Measurements from ENCODE around the gene TMEM184C.

TMEM184C gene

GRCh38 chr4:147599206-147599605, 18.0 kb upstream of the TMEM184C start:
- H3K27me3 ChIP-seq: peaks cover 6% of the 10 kb centered on the region
- TF ChIP-seq CTCF (IDR thresholded peaks at IDR 0.05): no peak
- no peaks in the 10 kb centered on the region for H3K4me1 ChIP-seq (ENCODE audit: control insufficient read depth in 1 of 2, insufficient read depth in 1 of 2, low read depth in 1 of 2, low read length in 1 of 2)
- no peak overlapping the region for H3K4me3 ChIP-seq (ENCODE audit: low read depth in 1 of 2, low read length in 1 of 2)
- H3K9me3 ChIP-seq: no peaks in the 10 kb centered on the region
- H3K27ac ChIP-seq: no peak overlapping the region
- no peaks in the 10 kb centered on the region for H3K36me3 ChIP-seq

DNA sequence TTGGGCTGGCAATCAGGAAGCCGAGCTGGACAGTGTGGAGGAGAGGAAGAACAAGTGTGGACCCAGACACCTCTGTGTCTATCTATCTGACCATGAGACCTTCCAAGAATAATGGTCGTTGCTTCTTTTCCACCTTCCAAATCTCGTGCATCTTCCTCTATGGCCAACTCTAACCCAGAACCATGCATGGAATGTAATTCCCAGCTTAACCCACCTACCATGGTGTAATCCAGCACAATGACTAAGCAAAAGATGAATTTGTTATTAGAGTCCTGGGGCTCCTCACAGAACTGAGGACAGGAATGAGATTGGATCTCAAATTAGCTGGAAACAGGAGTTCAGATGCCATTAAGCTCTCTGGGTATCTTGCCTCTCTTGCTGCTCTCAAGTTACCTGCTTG, 17.4 kb upstream of the TMEM184C start:
- TF ChIP-seq CTCF (IDR thresholded peaks at IDR 0.05): no peak
- Histone ChIP-seq H3K36me3 (no peaks in the 10 kb centered on the region), H3K27ac (no peak overlapping the region), H3K4me1 (ENCODE audit: control insufficient read depth in 1 of 2, insufficient read depth in 1 of 2, low read depth in 1 of 2, low read length in 1 of 2) (no peaks in the 10 kb centered on the region), H3K9me3 (no peaks in the 10 kb centered on the region), H3K27me3 (peaks cover under 1% of the 10 kb centered on the region), H3K4me3 (ENCODE audit: low read depth in 1 of 2, low read length in 1 of 2) (no peak overlapping the region)

DNA sequence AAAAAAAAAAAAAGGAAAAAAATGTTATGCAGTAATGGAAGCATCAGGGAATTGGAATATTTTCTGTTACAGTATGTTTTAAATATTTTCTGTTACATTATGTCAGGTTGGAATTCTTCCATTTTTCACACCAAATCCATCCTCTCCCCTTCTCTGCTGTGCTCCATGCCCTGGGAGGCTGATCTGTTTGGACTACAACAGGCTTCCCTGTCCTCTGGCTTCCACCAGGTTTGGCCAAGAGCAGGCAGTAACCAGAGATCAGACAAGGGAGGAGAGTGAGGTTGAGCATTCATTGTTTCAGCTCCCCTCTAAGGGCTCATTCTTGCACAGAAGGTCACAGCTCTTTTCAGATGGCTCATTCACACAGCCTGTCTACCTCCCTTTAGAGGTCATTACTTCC, 11.7 kb upstream of the TMEM184C start:
- no peak for TF ChIP-seq CTCF (IDR thresholded peaks at IDR 0.05)
- Histone ChIP-seq H3K4me1 (ENCODE audit: control insufficient read depth in 1 of 2, insufficient read depth in 1 of 2, low read depth in 1 of 2, low read length in 1 of 2) (no peaks in the 10 kb centered on the region), H3K27me3 (peaks cover 5% of the 10 kb centered on the region), H3K9me3 (no peaks in the 10 kb centered on the region), H3K27ac (no peak overlapping the region), H3K36me3 (no peaks in the 10 kb centered on the region), H3K4me3 (ENCODE audit: low read depth in 1 of 2, low read length in 1 of 2) (no peak overlapping the region)

GRCh38 chr4:147607471-147607870, 9.7 kb upstream of the TMEM184C start:
- no peaks in the 10 kb centered on the region for H3K9me3 ChIP-seq

GRCh38 chr4:147610686-147611085, 6.5 kb upstream of the TMEM184C start:
- Histone ChIP-seq H3K36me3 (no peaks in the 10 kb centered on the region), H3K27me3 (peaks cover 56% of the 10 kb centered on the region), H3K27ac (no peak overlapping the region), H3K4me3 (ENCODE audit: low read depth in 1 of 2, low read length in 1 of 2) (no peak overlapping the region), H3K9me3 (no peaks in the 10 kb centered on the region), H3K4me1 (ENCODE audit: control insufficient read depth in 1 of 2, insufficient read depth in 1 of 2, low read depth in 1 of 2, low read length in 1 of 2) (no peaks in the 10 kb centered on the region)
- no peak for TF ChIP-seq CTCF (IDR thresholded peaks at IDR 0.05)

More at GRCh38 chr4:147607471-147607870, 9.7 kb upstream of the TMEM184C start:
- no peak for TF ChIP-seq CTCF (IDR thresholded peaks at IDR 0.05)
- Histone ChIP-seq H3K27me3 (peaks cover 24% of the 10 kb centered on the region), H3K27ac (no peak overlapping the region), H3K4me1 (ENCODE audit: control insufficient read depth in 1 of 2, insufficient read depth in 1 of 2, low read depth in 1 of 2, low read length in 1 of 2) (no peaks in the 10 kb centered on the region), H3K4me3 (ENCODE audit: low read depth in 1 of 2, low read length in 1 of 2) (no peak overlapping the region), H3K36me3 (no peaks in the 10 kb centered on the region)

GRCh38 chr4:147616849-147617172, 386 bp upstream of the TMEM184C start:
- Histone ChIP-seq H3K36me3 (no peaks in the 10 kb centered on the region), H3K4me1 (ENCODE audit: control insufficient read depth in 1 of 2, insufficient read depth in 1 of 2, low read depth in 1 of 2, low read length in 1 of 2) (peaks cover 17 to 18% of the 10 kb centered on the region in 2 experiments), H3K27me3 (peaks cover 40% of the 10 kb centered on the region), H3K9me3 (no peaks in the 10 kb centered on the region), H3K27ac (peak overlapping the region; percentile 90), H3K4me3 (ENCODE audit: low read depth in 1 of 2, low read length in 1 of 2) (peak overlapping the region; percentile 84 to 91)
- no peak for TF ChIP-seq CTCF (IDR thresholded peaks at IDR 0.05)

Measured in neutrophil (primary cell).